ENCODE data around the gene SMYD4. TPM values are rescaled to one million over a fixed set of nuclear protein-coding genes. Genes with fewer than 3 reads are reported as not detected.

SMYD4 gene
- total RNA-seq (2014; rRNA removed; shearing (Covaris generic)) (18.4 and 21.9 TPM in 2 replicates), polyA plus RNA-seq (2016; fragmentation: Nextera tagmentation; extraction: Ambion mirVana) (14.8 and 17.0 TPM in 2 replicates)
- long read RNA-seq, full-length matches to known transcripts: 3 of 10 reads
- long read RNA-seq, partial matches to known transcripts: 3 of 10 reads
- long read RNA-seq, other reads (novel, unspliced or antisense): 4 of 10 reads

- peaks cover 31% of the 10 kb centered on the region for H3K36me3 Mint-ChIP-seq (ENCODE audit: low read depth)
- 0 out of 2 replicates have a peak, but pooled peaks cover 5% of the 10 kb centered on the region for H4K20me1 ChIP-seq (replicated peaks; ENCODE audit: insufficient read depth)
- peak; percentile 99 for ATAC-seq
- H3K27ac ChIP-seq (ENCODE audit: low read depth): peak within 1 kb of the TSS; percentile 83; the same call in 1 of the 2 replicates
- peak within 1 kb of the TSS; percentile 95 for H3K4me3 ChIP-seq
- H3K79me2 ChIP-seq (replicated peaks; ENCODE audit: insufficient read depth): peaks cover 66% of the 10 kb centered on the region
- TF ChIP-seq CREB1 (CRISPR knock-in tag; IDR thresholded peaks at IDR 0.05; ENCODE audit: low read depth) (0 out of 2 replicates have a peak, but pooled peaks have one; percentile 26), JUNB (IDR thresholded peaks at IDR 0.05; ENCODE audit: unreplicated experiment) (no peak), POLR2AphosphoS5 (IDR thresholded peaks at IDR 0.05; ENCODE audit: low read depth) (peak; percentile 81), REST (IDR thresholded peaks at IDR 0.05; ENCODE audit: unreplicated experiment) (no peak)
- H3K4me1 ChIP-seq (ENCODE audit: insufficient read depth): no peaks in the 10 kb centered on the region
- H3K27me3 Mint-ChIP-seq (ENCODE audit: insufficient read depth, low read depth, poor library complexity): peaks cover 1% of the 10 kb centered on the region
- H3K36me3 ChIP-seq (ENCODE audit: insufficient read depth): peaks cover 4% of the 10 kb centered on the region; the same call in 1 of the 2 replicates
- H3K27ac Mint-ChIP-seq: peak within 1 kb of the TSS; percentile 54
- H3F3A ChIP-seq (replicated peaks; ENCODE audit: low read depth): 0 out of 2 replicates have a peak, but pooled peaks cover 8% of the 10 kb centered on the region
- peak; percentile 95 for DNase-seq (ENCODE audit: low spot score)
- no peaks in the 10 kb centered on the region for H3K9me3 Mint-ChIP-seq
- no peaks in the 10 kb centered on the region for H3K27me3 ChIP-seq (ENCODE audit: insufficient read depth)
- H3K4me1 Mint-ChIP-seq: peaks cover 11% of the 10 kb centered on the region
- H3K9me2 ChIP-seq (ENCODE audit: insufficient read depth): no peaks in the 10 kb centered on the region
- H3K4me2 ChIP-seq: peak within 1 kb of the TSS; percentile 96
- H3K4me3 Mint-ChIP-seq: peak within 1 kb of the TSS; percentile 93
- H2AFZ ChIP-seq: peak within 1 kb of the TSS; percentile 95
Observed at GRCh38 chr17:1829592-1830257, at the start of gene SMYD4, which contains the start of gene RPA1. TSS of gene SMYD4 (minus strand) at chr17:1829902. CDS start at chr17:1827994, 1,908 bp downstream. TSS of gene RPA1 (plus strand) at chr17:1830005. CDS start at chr17:1830094, 89 bp downstream.

- TF ChIP-seq JUNB (IDR thresholded peaks at IDR 0.05; ENCODE audit: unreplicated experiment) (no peak), CREB1 (CRISPR knock-in tag; IDR thresholded peaks at IDR 0.05; ENCODE audit: low read depth) (no peak), NANOG (IDR thresholded peaks at IDR 0.05; ENCODE audit: borderline replicate concordance) (no peak), REST (IDR thresholded peaks at IDR 0.05; ENCODE audit: unreplicated experiment) (no peak), CTCF (conservative IDR thresholded peaks at IDR 0.05; ENCODE audit: low read depth in 2 of 2) (no peak)
- Mint-ChIP-seq H3K4me1 (no peaks in the 10 kb centered on the region), H3K4me3 (no peak overlapping the region), H3K9me3 (no peaks in the 10 kb centered on the region), H3K27me3 (ENCODE audit: insufficient read depth, low read depth, poor library complexity) (peaks cover 1% of the 10 kb centered on the region), H3K27ac (no peak overlapping the region), H3K36me3 (ENCODE audit: low read depth) (peaks cover 72% of the 10 kb centered on the region)
- Histone ChIP-seq H3K27me3 (ENCODE audit: insufficient read depth) (no peaks in the 10 kb centered on the region), H3K36me3 (ENCODE audit: insufficient read depth) (peaks cover 35% of the 10 kb centered on the region), H3K4me3 (no peak overlapping the region), H3F3A (replicated peaks; ENCODE audit: low read depth) (peaks cover 6% of the 10 kb centered on the region; the same call in 1 of the 2 replicates), H3K27ac (ENCODE audit: low read depth) (no peak overlapping the region), H3K4me1 (ENCODE audit: insufficient read depth) (no peaks in the 10 kb centered on the region), H4K20me1 (replicated peaks; ENCODE audit: insufficient read depth) (no peaks in the 10 kb centered on the region; the same call in none of the 2 replicates), H3K79me2 (replicated peaks; ENCODE audit: insufficient read depth) (no peaks in the 10 kb centered on the region), H2AFZ (no peak overlapping the region), H3K9me2 (ENCODE audit: insufficient read depth) (no peaks in the 10 kb centered on the region), H3K4me2 (no peak overlapping the region)
- DNase-seq (ENCODE audit: low spot score) (no peak), ATAC-seq (no peak)
Observed at GRCh38 chr17:1878419-1879121, 48.9 kb upstream of the SMYD4 start.
